BLaER1 treated with 17β-estradiol and CSF1 and Interleukin-3, amounts not matched to agents 10 nM and 100 nM (cell line): ENCODE measurements around the gene DIRAS1.
"Not testable (repeated sequence)": the region's sequence is repeated elsewhere in the genome, so short reads cannot be mapped to it uniquely, and the experiment has no call there.

ENCODE experiments used
- H3K27ac ChIP-seq, 11 experiments: shearing (Covaris generic); formaldehyde crosslinking; 2 replicates each; pipeline ENCODE4 v1.8.1; 2022
- H3K27me3 ChIP-seq, 11 experiments: shearing (Covaris generic); formaldehyde crosslinking; 2 replicates each; pipeline ENCODE4 v1.8.1; 2022
- H3K36me3 ChIP-seq, 11 experiments: shearing (Covaris generic); formaldehyde crosslinking; 2 replicates each; pipeline ENCODE4 v1.8.1; 2022
- H3K4me1 ChIP-seq, 10 experiments: shearing (Covaris generic); formaldehyde crosslinking; 2 replicates each; pipeline ENCODE4 v1.8.1; 2022
- H3K4me2 ChIP-seq, 11 experiments: shearing (Covaris generic); formaldehyde crosslinking; 2 replicates each; pipeline ENCODE4 v1.8.1; 2022
- H3K4me3 ChIP-seq, 10 experiments: shearing (Covaris generic); formaldehyde crosslinking; 2 replicates each; pipeline ENCODE4 v1.8.1; 2022
- H3K9ac ChIP-seq, 11 experiments: shearing (Covaris generic); formaldehyde crosslinking; 2 replicates each; pipeline ENCODE4 v1.8.1; 2022
- H3K9me3 ChIP-seq, 11 experiments: shearing (Covaris generic); formaldehyde crosslinking; replicated peaks in 1 of 11; 2 replicates each; pipeline ENCODE4 v1.8.1; 2022
- H4K20me1 ChIP-seq, 11 experiments: shearing (Covaris generic); formaldehyde crosslinking; 2 replicates each; pipeline ENCODE4 v1.8.1; 2022
- Cebpa-rat ChIP-seq, 11 experiments: shearing (Covaris generic); IDR thresholded peaks; 2 replicates each; pipeline ENCODE4 v1.8.1; 2022

DIRAS1 gene

GRCh38 chr19:2678044-2678671 is 43.0 kb downstream of the DIRAS1 start:
- Histone ChIP-seq H3K27ac (peak overlapping the region in 8 of 11 experiments; percentile 14 to 51 (median 34); a peak in 11 of 22 replicates), H3K4me1 (peaks cover 37 to 66% (median 52%) of the 10 kb centered on the region in 10 experiments), H4K20me1 (peaks cover 0 to 42% (median 0%) of the 10 kb centered on the region in 11 experiments; a peak in 4 of 22 replicates), H3K27me3 (no peaks in the 10 kb centered on the region), H3K4me3 (no peak overlapping the region), H3K4me2 (peak overlapping the region; percentile 27 to 72 (median 49)), H3K36me3 (peaks cover 0 to 60% (median 38%) of the 10 kb centered on the region in 11 experiments; a peak in 16 of 22 replicates), H3K9ac (no peak overlapping the region), H3K9me3 (peaks cover 0 to 22% (median 10%) of the 10 kb centered on the region in 11 experiments; a peak in 13 of 22 replicates)
- TF ChIP-seq Cebpa-rat (IDR thresholded peaks at IDR 0.05): no peak

GRCh38 chr19:2676823-2677222 is 44.3 kb downstream of the DIRAS1 start:
- peaks cover 33 to 62% (median 51%) of the 10 kb centered on the region in 10 experiments for H3K4me1 ChIP-seq
- H3K27me3 ChIP-seq: no peaks in the 10 kb centered on the region
- H3K4me2 ChIP-seq: peak overlapping the region in 4 of 11 experiments; percentile 1 to 67 (median 40); a peak in 2 of 22 replicates
- H3K27ac ChIP-seq: peak overlapping the region in 1 of 11 experiments; percentile 22; a peak in 1 of 22 replicates
- no peak overlapping the region; a peak in 1 of 22 replicates for H3K9ac ChIP-seq
- no peak for TF ChIP-seq Cebpa-rat (IDR thresholded peaks at IDR 0.05)
- H4K20me1 ChIP-seq: peaks cover 0 to 47% (median 0%) of the 10 kb centered on the region in 11 experiments; a peak in 4 of 22 replicates
- H3K9me3 ChIP-seq: peaks cover 0 to 17% (median 1%) of the 10 kb centered on the region in 11 experiments; a peak in 8 of 22 replicates
- H3K4me3 ChIP-seq: no peak overlapping the region
- H3K36me3 ChIP-seq: peaks cover 0 to 57% (median 38%) of the 10 kb centered on the region in 11 experiments; a peak in 16 of 22 replicates

- H3K4me3 ChIP-seq: no peak overlapping the region
- H3K36me3 ChIP-seq: peaks cover 0 to 62% (median 38%) of the 10 kb centered on the region in 11 experiments; a peak in 15 of 22 replicates
- peaks cover 0 to 16% (median 0%) of the 10 kb centered on the region in 11 experiments; a peak in 3 of 22 replicates for H3K9me3 ChIP-seq
- H3K4me1 ChIP-seq: peaks cover 24 to 62% (median 51%) of the 10 kb centered on the region in 10 experiments
- H4K20me1 ChIP-seq: peaks cover 0 to 55% (median 4%) of the 10 kb centered on the region in 11 experiments; a peak in 7 of 22 replicates
- H3K9ac ChIP-seq: no peak overlapping the region
- 0 out of 22 replicates have a peak overlapping the region, but pooled peaks of 2 of the 11 experiments have one; percentile 10 to 34 for H3K27ac ChIP-seq
- 0 out of 22 replicates have a peak overlapping the region, but pooled peaks of 1 of the 11 experiments have one; percentile 1 for H3K4me2 ChIP-seq
- TF ChIP-seq Cebpa-rat (IDR thresholded peaks at IDR 0.05): no peak
- no peaks in the 10 kb centered on the region for H3K27me3 ChIP-seq
These were observed 45.3 kb downstream of the DIRAS1 start for GRCh38 chr19:2675892-2676291.

- Histone ChIP-seq H3K36me3 (peaks cover 0 to 70% (median 28%) of the 10 kb centered on the region in 11 experiments; a peak in 15 of 22 replicates), H3K27me3 (no peaks in the 10 kb centered on the region), H3K4me1 (peaks cover 3 to 52% (median 44%) of the 10 kb centered on the region in 10 experiments; a peak in 19 of 20 replicates), H3K4me2 (peak overlapping the region in 9 of 11 experiments; percentile 18 to 69 (median 48); a peak in 18 of 22 replicates), H4K20me1 (peaks cover 0 to 62% (median 8%) of the 10 kb centered on the region in 11 experiments; a peak in 10 of 22 replicates), H3K27ac (peak overlapping the region in 7 of 11 experiments; percentile 3 to 43 (median 34); a peak in 6 of 22 replicates), H3K9ac (peak overlapping the region in 7 of 11 experiments; percentile 8 to 54 (median 28); a peak in 8 of 22 replicates), H3K9me3 (no peaks in the 10 kb centered on the region), H3K4me3 (no peak overlapping the region)
- no peak for TF ChIP-seq Cebpa-rat (IDR thresholded peaks at IDR 0.05)
These were observed 51.0 kb downstream of the DIRAS1 start for GRCh38 chr19:2670217-2670616.

GRCh38 chr19:2668175-2668763 is 52.9 kb downstream of the DIRAS1 start:
- Histone ChIP-seq H3K9ac (0 out of 22 replicates have a peak overlapping the region, but pooled peaks of 1 of the 11 experiments have one; percentile 3), H3K4me1 (peaks cover 20 to 69% (median 63%) of the 10 kb centered on the region in 10 experiments), H4K20me1 (peaks cover 0 to 59% (median 8%) of the 10 kb centered on the region in 11 experiments; a peak in 9 of 22 replicates), H3K9me3 (peaks cover 0 to 5% (median under 1%) of the 10 kb centered on the region in 11 experiments; a peak in 9 of 22 replicates), H3K36me3 (peaks cover 0 to 57% (median 15%) of the 10 kb centered on the region in 11 experiments; a peak in 13 of 22 replicates), H3K27ac (peak overlapping the region in 2 of 11 experiments; percentile 9 to 12; a peak in 1 of 22 replicates), H3K4me3 (no peak overlapping the region), H3K4me2 (peak overlapping the region in 8 of 11 experiments; percentile 7 to 41 (median 38); a peak in 8 of 22 replicates), H3K27me3 (no peaks in the 10 kb centered on the region)
- no peak for TF ChIP-seq Cebpa-rat (IDR thresholded peaks at IDR 0.05)

GRCh38 chr19:2667349-2667748 is 53.8 kb downstream of the DIRAS1 start:
- H3K4me2 ChIP-seq, H3K9ac ChIP-seq, H3K4me3 ChIP-seq, H3K27ac ChIP-seq, H3K27me3 ChIP-seq: not testable (repeated sequence)
- Histone ChIP-seq H3K36me3 (peaks cover 0 to 53% (median 6%) of the 10 kb centered on the region in 11 experiments; a peak in 10 of 22 replicates), H3K4me1 (peaks cover 20 to 75% (median 67%) of the 10 kb centered on the region in 10 experiments), H3K9me3 (peaks cover 5 to 14% (median 10%) of the 10 kb centered on the region in 11 experiments; a peak in 20 of 22 replicates), H4K20me1 (peaks cover 0 to 57% (median 8%) of the 10 kb centered on the region in 11 experiments; a peak in 9 of 22 replicates)

GRCh38 chr19:2666344-2666994 is 54.7 kb downstream of the DIRAS1 start:
- peaks cover 0 to 59% (median 14%) of the 10 kb centered on the region in 11 experiments; a peak in 14 of 22 replicates for H3K36me3 ChIP-seq
- H3K4me3 ChIP-seq: no peak overlapping the region
- no peaks in the 10 kb centered on the region for H3K27me3 ChIP-seq
- no peak overlapping the region for H3K4me2 ChIP-seq
- no peak overlapping the region for H3K27ac ChIP-seq
- peaks cover 20 to 73% (median 58%) of the 10 kb centered on the region in 10 experiments for H3K4me1 ChIP-seq
- H3K9ac ChIP-seq: no peak overlapping the region
- no peak for TF ChIP-seq Cebpa-rat (IDR thresholded peaks at IDR 0.05)
- H3K9me3 ChIP-seq: peaks cover 14 to 23% (median 19%) of the 10 kb centered on the region in 11 experiments
- peaks cover 0 to 52% (median 8%) of the 10 kb centered on the region in 11 experiments; a peak in 9 of 22 replicates for H4K20me1 ChIP-seq

GRCh38 chr19:2665103-2665502 is 56.1 kb downstream of the DIRAS1 start:
- H3K36me3 ChIP-seq: peaks cover 0 to 63% (median 15%) of the 10 kb centered on the region in 11 experiments; a peak in 14 of 22 replicates
- no peak for TF ChIP-seq Cebpa-rat (IDR thresholded peaks at IDR 0.05)
- H3K27ac ChIP-seq: peak overlapping the region; percentile 2 to 78 (median 54); a peak in 17 of 22 replicates
- H3K27me3 ChIP-seq: no peaks in the 10 kb centered on the region
- peaks cover 15 to 25% (median 21%) of the 10 kb centered on the region in 11 experiments for H3K9me3 ChIP-seq
- H3K4me2 ChIP-seq: peak overlapping the region; percentile 63 to 88 (median 80)
- H3K4me1 ChIP-seq: peaks cover 20 to 66% (median 50%) of the 10 kb centered on the region in 10 experiments
- peak overlapping the region in 8 of 11 experiments; percentile 5 to 72 (median 57); a peak in 12 of 22 replicates for H3K9ac ChIP-seq
- H4K20me1 ChIP-seq: peaks cover 0 to 45% (median under 1%) of the 10 kb centered on the region in 11 experiments; a peak in 6 of 22 replicates
- no peak overlapping the region; a peak in 1 of 20 replicates for H3K4me3 ChIP-seq
